ENCODE measurements around the gene CHD5.

CHD5 gene

DNA sequence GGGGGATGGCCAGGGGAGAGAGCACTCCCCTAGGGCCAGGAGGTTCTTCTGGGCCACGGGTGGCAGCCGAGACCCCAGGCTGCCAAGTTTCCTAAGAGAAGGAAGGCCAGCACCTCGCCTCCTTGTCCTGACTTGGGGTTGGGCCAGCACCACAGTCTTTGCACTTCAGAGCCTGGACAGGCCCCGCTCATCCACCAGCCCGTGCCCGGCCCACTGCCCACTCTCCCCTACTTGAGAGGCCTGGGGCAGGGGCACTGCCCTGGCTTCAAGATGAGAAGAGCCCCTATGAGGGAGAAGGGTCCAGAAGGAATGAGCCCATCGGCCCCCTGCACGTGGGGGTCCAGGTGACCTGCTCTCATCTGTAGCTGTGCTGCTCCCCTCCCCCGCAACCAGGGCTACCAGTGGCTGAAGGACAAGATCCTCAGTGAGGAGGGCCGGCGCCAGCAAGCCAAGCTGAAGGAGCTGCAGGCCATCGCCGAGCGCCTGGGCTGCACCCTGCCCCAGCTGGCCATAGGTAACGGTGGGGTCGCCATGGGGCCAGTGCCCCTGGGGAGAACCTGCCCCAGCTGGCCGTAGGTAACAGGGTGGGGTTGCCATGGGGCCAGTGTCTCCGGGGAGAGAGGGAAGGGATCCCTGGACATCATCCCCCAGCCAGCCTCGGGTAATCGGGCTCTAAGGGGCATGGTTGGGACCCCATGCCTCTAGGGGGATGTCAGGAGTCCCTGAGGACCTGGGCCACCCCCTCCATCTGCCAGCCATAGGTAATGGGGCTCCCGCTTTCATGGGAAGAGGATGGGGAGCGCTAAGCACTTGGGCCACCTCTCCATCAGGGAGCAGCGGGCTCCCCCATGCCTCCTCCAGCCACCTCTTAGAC, 83.6 kb downstream of the CHD5 start:
- DNase-seq: no peak

DNA sequence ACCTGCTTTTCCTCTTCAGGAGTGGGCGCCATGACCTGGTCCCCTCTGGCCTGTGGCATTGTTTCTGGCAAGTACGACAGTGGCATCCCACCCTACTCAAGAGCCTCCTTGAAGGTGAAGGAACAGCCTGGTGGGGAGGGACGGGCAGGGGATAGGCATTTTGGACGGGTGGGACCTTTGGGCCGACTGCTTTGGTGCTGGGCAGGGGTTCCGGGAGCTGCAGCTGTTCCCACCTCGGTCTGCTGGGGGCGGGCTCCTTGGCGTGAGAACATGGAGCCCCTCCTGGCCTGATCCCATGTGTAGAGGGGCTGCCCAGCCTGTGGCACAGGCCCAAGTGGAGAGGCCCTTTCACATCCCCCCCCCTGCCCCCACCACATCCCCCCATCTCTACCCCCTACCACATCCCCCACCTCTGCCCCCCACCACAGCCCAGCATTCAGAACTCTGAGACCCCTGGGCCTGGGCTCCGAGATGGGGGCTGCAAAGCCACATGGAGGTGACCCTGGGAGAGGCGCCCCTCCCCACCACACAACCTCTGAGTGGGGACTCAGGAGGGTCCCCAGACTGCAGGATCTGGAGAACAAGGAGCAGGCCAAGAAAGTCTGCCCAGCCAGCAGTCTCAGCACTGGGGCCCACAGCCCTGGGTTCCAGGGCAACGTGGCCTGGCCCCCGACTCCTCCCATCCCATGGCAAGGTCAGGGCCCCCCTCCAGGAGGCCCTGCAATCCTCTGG, 84.4 kb downstream of the CHD5 start:
- no peak for DNase-seq

DNA sequence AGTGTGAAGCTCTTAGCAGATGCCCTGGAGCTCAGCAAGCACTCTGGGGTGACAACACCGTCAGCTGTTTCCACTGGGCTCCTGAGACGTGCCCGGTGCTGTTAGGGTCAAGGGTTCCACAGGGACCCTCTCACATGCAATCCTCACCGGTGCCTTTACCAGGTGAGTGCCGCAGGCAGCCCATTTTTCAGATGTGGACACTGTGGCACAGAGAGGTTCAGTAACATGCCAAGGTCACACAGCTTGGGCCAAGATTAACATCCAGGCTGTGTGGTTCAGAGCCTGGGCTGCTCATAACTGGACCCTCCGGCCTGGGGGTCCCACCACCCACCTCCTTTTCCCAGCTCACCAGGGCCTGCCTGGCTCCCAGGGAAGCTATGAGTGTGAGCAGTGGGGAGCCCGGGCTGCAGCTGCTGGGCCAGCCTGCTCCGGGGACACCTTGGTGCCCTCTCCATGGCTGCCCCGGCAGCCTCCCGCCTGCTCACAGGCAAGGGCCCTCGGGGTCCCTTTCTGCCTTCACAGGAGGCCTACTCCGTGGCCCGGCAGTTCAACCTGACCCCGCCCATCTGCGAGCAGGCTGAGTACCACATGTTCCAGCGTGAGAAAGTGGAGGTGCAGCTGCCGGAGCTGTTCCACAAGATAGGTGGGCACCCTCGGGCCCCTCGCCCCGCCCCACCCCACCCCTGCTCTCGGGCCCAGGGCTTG, 85.2 kb downstream of the CHD5 start:
- DNase-seq: no peak

DNA sequence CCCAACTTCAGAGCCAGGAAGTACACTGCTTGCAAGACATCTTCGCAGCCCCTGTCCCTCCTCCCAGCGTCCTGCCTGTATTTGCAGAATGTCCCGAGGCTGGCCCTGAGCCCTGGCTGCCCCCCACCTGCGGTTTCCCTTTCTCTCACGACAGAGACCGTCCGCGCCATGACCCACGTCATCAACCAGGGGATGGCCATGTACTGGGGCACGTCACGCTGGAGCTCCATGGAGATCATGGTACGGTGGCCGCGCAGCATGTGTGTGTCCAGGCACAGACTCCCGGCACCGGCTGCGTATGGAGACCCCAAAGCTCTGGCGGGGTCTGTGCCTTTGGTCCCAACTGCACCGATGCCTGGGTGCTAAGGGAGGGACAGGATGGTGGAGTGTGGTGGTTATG, 85.9 kb downstream of the CHD5 start:
- no peak for DNase-seq

DNA sequence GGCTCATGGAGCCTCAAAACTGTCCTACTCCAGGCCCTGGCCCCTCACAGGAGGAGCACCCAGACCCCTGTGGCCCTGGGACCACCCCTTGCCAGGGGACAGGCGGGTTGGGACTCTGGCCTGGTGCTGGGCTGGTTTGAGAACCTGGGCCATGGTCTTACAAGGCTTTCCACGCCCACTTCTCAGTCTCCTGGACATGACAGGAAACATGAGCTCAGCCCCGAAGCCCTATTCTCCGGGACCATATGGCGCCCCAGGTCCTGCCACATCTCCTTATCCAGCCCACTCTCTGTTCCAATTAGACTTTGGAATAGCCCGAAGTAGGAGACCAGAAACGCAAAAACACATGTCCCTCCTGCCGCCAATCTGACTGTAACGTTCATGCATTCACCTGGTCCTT, 86.5 kb downstream of the CHD5 start:
- no peak for DNase-seq

DNA sequence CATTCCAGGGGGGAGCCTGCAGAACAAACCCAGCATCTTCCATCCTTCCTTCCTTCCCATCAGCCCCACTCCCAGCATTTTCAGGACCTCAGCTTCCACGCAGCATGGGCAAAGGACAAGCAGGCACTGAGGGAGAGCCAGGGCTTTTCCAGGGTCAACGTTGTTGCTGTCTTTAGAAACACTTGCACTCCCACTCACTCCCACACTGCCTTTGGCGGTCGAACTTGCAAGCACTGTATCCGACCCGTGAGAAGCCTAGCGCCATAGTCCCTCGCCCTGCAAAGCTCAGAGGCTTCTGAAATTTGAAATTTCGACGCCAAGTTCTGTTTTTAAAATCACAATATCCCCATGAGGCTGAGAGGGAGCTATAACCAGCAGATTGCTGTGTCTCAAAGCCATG, 87.0 kb downstream of the CHD5 start:
- DNase-seq: no peak

DNA sequence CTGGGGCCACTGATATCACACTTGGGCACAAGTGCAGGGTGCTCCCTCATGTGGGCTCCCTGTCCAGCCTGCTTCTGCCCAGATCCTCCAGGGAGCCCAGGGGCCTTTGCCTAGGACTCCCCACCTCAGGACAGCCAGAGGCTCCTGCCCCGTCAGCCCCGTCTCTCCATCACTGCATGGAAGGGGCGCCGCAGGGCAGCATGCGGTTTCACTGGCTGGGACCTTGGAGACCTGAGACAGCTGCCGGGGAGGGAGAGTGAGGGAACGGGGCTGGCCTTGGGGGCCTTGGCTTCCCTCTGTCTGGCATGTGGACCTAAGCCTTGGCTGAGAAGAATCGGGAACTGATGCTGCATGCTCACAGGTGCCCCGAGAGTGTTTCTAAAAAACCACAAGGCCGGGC, 87.9 kb downstream of the CHD5 start:
- no peak for DNase-seq

DNA sequence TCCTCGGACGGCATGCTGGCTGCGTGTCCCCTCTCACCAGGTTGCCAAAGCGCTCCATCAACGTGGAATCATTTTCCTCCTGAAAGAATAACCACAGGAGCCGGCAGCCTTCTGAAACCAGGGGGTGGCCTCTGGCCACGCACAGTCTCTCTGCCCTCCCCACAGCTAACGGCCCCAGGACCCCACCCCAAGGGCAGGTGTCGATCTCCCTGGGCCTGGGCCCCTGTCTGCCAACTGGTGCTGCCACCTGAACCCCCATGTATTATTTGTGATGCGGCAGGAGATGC, 88.4 kb downstream of the CHD5 start:
- DNase-seq: no peak

DNA sequence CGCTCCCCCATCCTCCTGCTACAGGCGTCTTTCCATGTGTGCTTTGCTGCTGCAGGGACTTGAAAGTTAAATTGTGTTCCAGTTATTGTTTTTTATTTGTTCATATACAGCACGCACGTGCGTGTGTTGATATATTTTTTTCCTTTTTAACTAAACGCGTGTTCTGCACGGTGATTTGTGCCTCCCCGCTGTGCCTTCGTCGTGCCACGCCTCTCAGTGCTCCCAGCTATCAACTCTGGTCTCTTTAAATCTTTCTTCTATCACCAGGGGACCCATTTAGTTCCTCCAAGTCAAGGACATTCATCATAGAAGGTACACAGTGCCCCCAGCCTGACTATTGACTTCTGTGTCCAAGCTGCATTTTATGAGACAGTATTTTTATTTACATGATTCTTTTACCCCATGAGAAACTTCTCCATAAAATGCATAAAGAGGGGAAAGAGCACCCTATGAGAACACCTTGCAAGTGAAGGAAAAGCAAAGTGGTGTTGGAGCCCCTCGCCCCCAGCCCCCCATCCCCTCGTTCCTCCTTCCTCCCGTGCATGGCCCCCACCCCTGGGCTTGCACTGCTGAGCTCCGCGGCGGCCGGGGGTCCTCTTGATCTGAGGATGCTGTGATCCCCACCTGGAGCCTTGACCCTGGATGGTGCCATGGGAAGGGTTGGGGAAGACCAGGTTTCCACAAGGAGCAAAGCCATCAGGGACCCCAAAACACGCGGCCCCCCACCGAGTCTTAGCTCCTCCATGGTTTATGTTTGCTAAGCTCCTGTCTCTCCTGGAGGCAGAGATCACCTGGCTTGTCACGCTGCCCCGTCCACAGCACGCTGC, 88.9 kb downstream of the CHD5 start:
- no peak for DNase-seq

DNA sequence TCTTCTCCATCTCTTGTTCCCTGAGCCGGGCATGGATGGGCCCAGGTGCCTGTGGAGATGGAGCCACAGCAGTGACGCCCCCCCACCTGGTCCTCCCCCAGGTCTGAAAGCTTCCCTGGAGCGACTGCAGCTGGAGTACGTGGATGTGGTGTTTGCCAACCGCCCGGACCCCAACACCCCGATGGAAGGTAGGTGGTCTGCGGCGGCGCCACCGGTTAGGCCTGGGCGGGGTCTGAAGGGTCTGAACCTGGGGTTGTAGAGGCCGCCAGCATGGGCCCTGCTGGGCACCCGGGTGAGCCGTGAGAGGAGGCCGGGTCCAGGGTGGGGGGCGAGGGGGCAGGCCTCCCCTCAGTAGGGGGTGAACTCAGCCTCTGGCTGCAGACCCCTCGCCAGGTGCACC, 89.8 kb downstream of the CHD5 start:
- no peak for DNase-seq

DNA sequence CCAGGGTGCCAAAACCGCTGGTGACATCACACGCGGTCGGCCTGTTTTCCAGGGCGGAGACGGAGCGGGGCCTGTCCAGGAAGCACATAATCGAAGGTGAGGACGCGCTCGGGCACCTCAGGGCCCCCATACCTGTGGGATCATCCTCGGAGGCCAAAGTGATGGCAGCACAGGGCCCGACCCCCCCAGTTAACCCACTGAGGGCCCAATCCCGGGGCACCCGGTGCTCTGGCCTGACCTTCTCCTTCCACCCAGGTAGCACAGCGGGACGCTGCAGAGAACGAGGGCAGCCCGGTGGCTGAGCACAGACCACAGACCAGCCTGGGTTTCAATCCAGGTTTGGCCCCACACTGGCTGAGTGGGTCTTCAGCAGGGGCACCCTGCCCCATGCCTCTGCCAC, 91.2 kb downstream of the CHD5 start:
- no peak for DNase-seq

DNA sequence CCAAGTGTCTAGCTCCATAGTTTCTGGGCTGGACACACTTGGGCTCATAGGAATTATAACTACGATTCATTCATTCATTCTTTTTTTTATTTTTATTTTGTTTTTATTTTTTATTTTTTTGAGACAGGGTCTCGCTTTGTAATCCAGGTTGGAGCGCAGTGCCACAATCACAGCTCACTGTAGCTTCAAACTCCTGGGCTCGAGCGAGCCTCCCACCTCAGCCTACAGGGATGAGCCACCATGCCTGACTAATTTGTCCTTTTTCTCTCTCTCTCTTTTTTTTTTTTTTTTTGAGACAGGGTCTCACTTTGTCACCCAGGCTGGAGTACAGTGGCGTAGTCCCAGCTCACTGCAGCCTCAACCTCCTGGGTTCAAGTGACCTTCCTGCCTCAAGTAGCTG, 92.2 kb downstream of the CHD5 start:
- no peak for DNase-seq

DNA sequence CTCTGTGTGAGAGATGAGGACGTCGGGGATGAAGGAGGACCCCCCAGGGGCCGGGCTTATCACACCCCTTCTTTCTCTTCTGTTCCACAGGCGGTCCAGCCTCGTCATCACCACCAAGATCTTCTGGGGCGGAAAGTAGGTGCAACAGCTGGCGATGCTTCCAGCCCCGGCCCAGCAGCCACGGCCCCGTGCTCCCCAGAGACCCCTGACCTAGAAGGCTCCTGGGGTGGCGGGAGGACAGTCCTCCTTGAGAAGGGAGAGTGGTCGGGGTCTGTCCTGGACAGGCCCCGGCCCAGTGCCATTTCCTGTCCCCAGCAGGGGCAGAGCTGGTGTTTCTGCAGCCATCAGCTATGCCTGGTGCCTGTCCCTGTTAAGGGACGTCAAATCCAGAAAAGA, 92.7 kb downstream of the CHD5 start:
- no peak for DNase-seq

DNA sequence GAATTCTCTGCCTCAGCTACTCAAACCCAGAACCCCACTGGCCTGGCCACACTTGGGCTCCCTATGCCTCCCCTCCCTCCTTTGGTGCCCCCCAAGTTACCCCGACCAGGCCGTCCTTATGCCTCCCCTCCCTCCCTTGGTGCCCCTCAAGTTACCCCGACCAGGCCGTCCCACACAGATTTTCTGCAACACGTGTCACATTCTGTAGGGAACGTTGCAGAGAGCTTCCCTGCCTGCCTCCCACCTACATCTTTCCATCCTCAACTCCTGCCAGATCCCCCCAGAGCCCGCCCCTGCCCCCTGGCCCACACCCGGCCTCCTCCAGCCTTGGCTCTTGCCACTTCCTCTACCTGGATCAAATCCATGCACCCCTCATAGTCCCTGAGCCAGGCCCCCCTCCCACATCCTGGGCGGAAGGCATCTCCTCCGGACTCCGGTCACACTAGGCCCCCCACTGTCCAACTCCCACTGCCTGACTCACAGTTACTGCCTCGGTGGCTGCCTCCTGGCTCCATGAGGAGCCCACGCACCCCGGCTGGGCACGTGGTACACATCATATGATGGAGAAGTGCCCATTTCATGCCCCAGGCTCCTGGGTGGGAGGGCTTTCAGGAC, 93.3 kb downstream of the CHD5 start:
- no peak for DNase-seq

DNA sequence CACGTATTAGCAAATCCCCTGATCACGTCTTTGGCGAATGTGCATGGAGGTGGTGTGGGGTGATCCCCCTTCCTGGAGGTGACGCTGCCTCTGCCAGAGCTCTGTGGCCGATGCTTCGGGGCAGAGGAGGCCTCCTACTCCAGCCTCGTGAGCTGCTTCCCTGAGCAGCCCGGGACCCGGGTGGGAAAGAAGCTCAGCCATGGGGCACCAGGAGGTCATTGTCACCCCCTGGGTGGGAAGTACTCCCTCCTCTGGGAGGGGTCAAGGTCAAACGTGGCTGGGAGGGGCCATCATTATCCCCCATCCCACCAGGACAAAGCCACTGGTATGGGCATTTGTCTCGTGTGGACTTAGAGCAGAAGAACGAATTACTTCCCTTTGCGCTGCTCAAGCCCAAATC, 93.8 kb downstream of the CHD5 start:
- no peak for DNase-seq

DNA sequence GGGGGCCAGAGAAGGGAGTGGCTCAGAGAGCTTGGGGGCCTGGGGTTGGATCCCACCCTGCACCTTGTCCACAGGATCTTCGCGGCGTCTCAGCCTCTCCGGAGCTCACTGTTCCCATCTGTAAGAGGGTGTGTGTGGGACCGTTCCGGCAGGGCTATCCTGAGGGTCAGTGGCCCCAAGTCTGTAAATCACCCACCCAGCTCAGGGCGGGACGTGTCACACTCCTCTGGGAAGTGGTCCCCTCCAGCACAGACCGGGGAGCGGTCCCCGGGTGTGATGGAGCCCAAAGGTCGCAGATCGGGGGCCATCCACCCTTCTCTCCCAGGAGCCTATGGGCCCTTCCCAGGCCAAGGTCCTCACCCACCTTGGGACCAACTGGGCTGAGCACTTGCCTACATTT, 94.5 kb downstream of the CHD5 start:
- DNase-seq: no peak

DNA sequence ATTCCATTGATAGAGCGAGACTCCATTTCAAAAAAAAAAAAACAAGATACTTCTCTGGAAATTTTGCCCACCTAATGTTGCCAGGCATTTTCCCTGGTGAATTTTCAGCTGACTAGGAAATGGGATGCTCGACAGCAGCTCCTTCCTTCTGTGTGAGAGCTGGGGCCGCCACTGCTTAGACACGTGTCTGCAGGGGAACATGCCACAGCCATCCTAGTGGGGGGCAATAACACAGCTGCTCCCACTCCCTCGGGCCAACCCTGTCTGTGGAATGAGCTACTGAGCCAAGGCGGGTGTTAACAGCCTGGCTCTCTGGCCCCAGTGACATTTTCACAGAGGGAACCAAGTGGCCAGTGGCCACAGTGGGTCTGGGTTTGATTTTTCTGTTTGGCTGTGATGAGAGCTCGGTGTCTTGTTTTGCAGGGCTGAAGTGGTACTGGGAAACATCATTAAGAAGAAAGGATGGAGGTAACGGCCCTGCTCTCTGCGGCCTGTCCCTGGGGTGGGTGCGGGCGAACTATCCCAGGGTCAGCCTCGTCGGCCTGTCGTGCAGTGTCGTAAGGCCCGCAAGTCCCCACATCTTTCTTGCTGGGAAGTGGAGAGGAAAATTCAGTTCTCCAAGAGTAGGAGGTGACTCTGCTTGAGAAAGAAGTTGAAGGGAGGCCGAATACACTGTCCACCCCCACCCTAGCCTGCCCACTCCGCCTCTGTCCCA, 95.2 kb downstream of the CHD5 start:
- no peak for DNase-seq

DNA sequence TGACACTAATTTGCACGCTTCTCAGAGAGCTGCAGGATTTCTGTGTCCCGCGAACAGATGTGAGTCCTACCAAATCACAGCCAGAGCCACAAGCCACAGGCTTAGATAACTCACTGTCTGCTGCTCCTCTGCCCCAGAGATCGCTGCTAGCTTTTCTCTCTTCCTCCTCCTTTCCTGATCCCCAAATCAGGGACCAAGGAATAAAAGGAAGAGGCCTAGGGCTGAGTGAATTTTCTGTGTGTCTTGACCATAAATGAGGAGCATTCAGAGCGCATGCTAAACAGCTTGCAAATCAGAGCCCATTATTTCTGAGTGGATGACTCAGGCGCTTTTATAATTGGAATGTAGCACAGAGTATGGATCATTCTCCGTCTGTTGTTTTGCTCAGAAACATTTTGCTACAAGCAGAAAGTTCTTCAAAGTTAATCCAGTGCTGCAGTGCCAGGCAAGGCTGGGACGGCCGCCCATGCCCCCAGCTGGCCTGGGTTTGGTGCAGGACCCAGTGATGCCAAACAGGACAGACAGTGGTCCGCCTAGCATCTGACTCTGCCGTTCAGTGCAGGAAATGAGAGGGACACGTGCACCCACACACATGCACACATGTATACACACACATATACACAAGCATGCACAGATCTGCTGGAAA, 96.2 kb downstream of the CHD5 start:
- no peak for DNase-seq

DNA sequence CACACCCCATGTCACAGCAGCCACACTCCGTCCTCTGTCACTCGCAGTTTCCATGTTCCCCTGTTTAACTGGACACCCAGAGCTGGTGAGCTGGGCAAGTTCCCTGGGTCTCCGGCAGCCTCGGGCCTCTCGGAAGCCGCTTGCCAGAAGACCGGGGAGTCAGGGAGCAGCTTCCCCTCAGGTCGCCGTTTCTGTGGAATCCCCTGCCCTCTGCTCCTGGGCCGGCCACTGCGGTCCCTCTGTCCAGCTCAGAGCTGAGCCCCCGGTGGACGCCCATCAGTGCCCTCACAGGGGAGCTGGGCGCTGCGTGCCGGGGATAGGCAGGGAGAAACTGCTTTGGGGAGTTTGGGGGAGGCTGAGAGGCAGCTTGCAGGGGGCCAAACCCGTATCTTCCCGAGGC, 96.7 kb downstream of the CHD5 start:
- no peak for DNase-seq

DNA sequence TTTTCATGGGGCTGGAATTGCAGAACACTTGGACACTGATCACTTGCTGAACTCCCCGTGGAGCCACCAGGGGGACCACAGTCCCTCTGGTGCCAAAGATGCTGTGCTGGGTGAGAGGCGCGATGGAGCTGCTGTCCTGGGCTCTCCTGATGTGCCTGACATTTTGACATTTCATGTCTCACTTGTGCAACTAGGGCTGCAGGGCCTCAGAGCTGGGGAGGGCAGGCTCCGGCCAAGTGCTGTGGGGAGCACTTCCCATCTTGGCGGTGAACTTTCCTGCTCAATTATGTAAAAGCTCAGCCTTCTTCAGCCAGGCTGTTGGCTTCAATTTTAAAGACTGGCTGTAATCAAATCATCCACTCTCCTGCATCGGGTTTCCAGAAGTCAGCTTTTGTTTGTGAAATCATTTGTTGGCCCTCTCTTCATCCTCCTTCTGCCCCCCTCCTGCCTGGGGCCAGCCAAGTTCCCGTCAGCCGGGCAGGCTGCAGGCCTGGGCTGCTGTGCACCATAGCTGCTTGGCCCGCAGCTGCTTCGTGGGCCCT, 97.6 kb downstream of the CHD5 start:
- DNase-seq: no peak

DNA sequence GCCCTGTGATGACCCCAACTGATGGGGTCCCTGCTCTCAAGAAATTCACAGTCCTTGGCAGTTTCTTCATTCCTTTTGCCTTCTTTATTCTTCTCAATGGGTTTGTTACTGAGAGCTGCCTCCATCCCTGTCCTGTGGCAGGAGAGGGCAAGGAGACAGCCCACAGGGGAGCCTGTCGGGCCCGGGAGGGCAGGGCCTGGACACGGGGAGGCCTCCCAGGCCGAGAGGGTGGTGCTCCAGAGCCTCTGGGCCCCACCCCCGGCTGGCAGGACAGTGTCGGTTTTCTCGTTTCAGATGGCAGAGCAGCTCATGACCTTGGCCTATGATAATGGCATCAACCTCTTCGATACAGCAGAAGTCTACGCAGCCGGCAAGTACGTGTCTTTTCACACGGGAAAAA, 98.2 kb downstream of the CHD5 start:
- no peak for DNase-seq
